ENCODE data around the gene NUP58.
"Not testable (repeated sequence)": the region's sequence is repeated elsewhere in the genome, so short reads cannot be mapped to it uniquely, and the experiment has no call there.

The NUP58 gene

DNA sequence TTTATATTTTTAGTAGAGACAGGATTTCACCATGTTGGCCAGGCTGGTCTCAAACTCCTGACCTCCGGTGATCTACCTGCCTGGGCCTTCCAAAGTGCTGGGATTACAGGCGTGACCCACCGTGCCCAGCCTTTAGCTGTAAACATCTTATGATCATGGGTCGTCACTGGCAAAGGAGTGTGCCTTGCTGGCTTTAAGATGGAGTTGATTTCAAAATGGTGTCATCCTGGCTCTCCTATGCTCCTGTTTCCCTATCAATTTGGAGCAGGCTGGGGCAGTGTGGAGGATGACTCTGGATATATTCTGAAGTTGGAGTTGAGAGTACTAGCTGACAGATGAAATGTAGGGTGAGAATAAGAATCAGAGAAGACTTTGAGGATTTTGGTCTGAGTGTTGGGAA, 51.9 kb downstream of the NUP58 start:
- H3K9me3 ChIP-seq (ENCODE audit: severe bottlenecking): no peaks in the 10 kb centered on the region
- H3K36me3 ChIP-seq: no peaks in the 10 kb centered on the region
- DNase-seq: no peak
- H3K27me3 ChIP-seq (ENCODE audit: insufficient read depth, low read depth, severe bottlenecking): no peaks in the 10 kb centered on the region
- TF ChIP-seq, protein P1, sequence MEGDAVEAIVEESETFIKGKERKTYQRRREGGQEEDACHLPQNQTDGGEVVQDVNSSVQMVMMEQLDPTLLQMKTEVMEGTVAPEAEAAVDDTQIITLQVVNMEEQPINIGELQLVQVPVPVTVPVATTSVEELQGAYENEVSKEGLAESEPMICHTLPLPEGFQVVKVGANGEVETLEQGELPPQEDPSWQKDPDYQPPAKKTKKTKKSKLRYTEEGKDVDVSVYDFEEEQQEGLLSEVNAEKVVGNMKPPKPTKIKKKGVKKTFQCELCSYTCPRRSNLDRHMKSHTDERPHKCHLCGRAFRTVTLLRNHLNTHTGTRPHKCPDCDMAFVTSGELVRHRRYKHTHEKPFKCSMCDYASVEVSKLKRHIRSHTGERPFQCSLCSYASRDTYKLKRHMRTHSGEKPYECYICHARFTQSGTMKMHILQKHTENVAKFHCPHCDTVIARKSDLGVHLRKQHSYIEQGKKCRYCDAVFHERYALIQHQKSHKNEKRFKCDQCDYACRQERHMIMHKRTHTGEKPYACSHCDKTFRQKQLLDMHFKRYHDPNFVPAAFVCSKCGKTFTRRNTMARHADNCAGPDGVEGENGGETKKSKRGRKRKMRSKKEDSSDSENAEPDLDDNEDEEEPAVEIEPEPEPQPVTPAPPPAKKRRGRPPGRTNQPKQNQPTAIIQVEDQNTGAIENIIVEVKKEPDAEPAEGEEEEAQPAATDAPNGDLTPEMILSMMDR (IDR thresholded peaks at IDR 0.05; ENCODE audit: low read depth, low read length): no peak
- H3K27ac ChIP-seq: no peak overlapping the region
- no peak overlapping the region for H3K4me3 ChIP-seq (ENCODE audit: low read depth, low read length)

- Histone ChIP-seq H3K9me3 (ENCODE audit: severe bottlenecking) (no peaks in the 10 kb centered on the region), H3K4me3 (ENCODE audit: low read depth, low read length) (no peak overlapping the region), H3K36me3 (no peaks in the 10 kb centered on the region), H3K27ac (no peak overlapping the region), H3K27me3 (ENCODE audit: insufficient read depth, low read depth, severe bottlenecking) (no peaks in the 10 kb centered on the region)
- TF ChIP-seq, protein P1 (IDR thresholded peaks at IDR 0.05; ENCODE audit: low read depth, low read length): no peak
- no peak for DNase-seq
Measured at GRCh38 chr13:25354377-25354776, 53.0 kb downstream of the NUP58 start.

- not testable (repeated sequence) for H3K4me3 ChIP-seq (ENCODE audit: low read depth, low read length); DNase-seq; H3K27me3 ChIP-seq (ENCODE audit: insufficient read depth, low read depth, severe bottlenecking); H3K27ac ChIP-seq; H3K9me3 ChIP-seq (ENCODE audit: severe bottlenecking); H3K36me3 ChIP-seq
Measured at GRCh38 chr13:25360443-25360842, 59.0 kb downstream of the NUP58 start.

GRCh38 chr13:25365720-25366235, 64.4 kb downstream of the NUP58 start:
- Histone ChIP-seq H3K4me3 (ENCODE audit: low read depth, low read length) (no peak overlapping the region), H3K9me3 (ENCODE audit: severe bottlenecking) (peaks cover 4% of the 10 kb centered on the region), H3K36me3 (no peaks in the 10 kb centered on the region), H3K27ac (no peak overlapping the region), H3K27me3 (ENCODE audit: insufficient read depth, low read depth, severe bottlenecking) (no peaks in the 10 kb centered on the region)
- TF ChIP-seq, protein P1 (IDR thresholded peaks at IDR 0.05; ENCODE audit: low read depth, low read length): no peak
- DNase-seq: no peak

GRCh38 chr13:25371158-25371874, 69.9 kb downstream of the NUP58 start:
- TF ChIP-seq, protein P1 (IDR thresholded peaks at IDR 0.05; ENCODE audit: low read depth, low read length): peak; percentile 47; the same call in 1 of the 2 replicates
- no peaks in the 10 kb centered on the region for H3K27me3 ChIP-seq (ENCODE audit: insufficient read depth, low read depth, severe bottlenecking)
- H3K36me3 ChIP-seq: no peaks in the 10 kb centered on the region
- peak; percentile 63 for DNase-seq
- no peak overlapping the region for H3K27ac ChIP-seq
- H3K4me3 ChIP-seq (ENCODE audit: low read depth, low read length): peak overlapping the region; percentile 58
- H3K9me3 ChIP-seq (ENCODE audit: severe bottlenecking): no peaks in the 10 kb centered on the region

GRCh38 chr13:25371875-25372283, 70.5 kb downstream of the NUP58 start, which contains the start of gene ATP8A2:
Gene ATP8A2 (plus strand): TSS chr13:25371974. CDS start chr13:25372213, 239 bp downstream.
- TF ChIP-seq, protein P1 (IDR thresholded peaks at IDR 0.05; ENCODE audit: low read depth, low read length): no peak
- peak within 1 kb of the TSS; percentile 58 for H3K4me3 ChIP-seq (ENCODE audit: low read depth, low read length)
- no peaks in the 10 kb centered on the region for H3K27me3 ChIP-seq (ENCODE audit: insufficient read depth, low read depth, severe bottlenecking)
- H3K36me3 ChIP-seq: no peaks in the 10 kb centered on the region
- no peak for DNase-seq
- no peak within 1 kb of the TSS for H3K27ac ChIP-seq
- no peaks in the 10 kb centered on the region for H3K9me3 ChIP-seq (ENCODE audit: severe bottlenecking)
